ENCODE results near the gene IRF4. TPM values are rescaled to one million over a fixed set of nuclear protein-coding genes. Genes with fewer than 3 reads are reported as not detected.

Gene IRF4
- total RNA-seq, 4 donors from 2014 or later, result 0.54 to 2.3 (median 1.3) TPM

- Histone ChIP-seq H3K36me3 (no peaks in the 10 kb centered on the region), H3K27ac (no peak overlapping the region), H3K4me3 (replicated peaks in 1 of 3) (no peak overlapping the region), H3K27me3 (no peaks in the 10 kb centered on the region), H3K9me3 (no peaks in the 10 kb centered on the region), H3K4me1 (no peaks in the 10 kb centered on the region)
- 88 to 92% methylated on average over 5 of the region's 5 CpGs for WGBS, 2 donors
- intact Hi-C loops (cut with DNase I), result no loop called here
- TF ChIP-seq POLR2A (IDR thresholded peaks at IDR 0.05) (no peak), CTCF (IDR thresholded peaks at IDR 0.05) (no peak)
- no peak for DNase-seq
These were observed 31.2 kb upstream of the IRF4 start for GRCh38 chr6:360349-360748.

GRCh38 chr6:360764-361373 lies 30.7 kb upstream of the IRF4 start:
- no peaks in the 10 kb centered on the region for H3K9me3 ChIP-seq
- intact Hi-C loops (cut with DNase I), result no loop called here
- H3K36me3 ChIP-seq, result no peaks in the 10 kb centered on the region
- H3K4me3 ChIP-seq (replicated peaks in 1 of 3), result no peak overlapping the region
- TF ChIP-seq POLR2A (IDR thresholded peaks at IDR 0.05) (no peak), CTCF (IDR thresholded peaks at IDR 0.05) (no peak)
- H3K4me1 ChIP-seq, result peaks cover 0 to under 1% of the 10 kb centered on the region in 2 donors
- no peak overlapping the region for H3K27ac ChIP-seq
- WGBS, 2 donors, result 78 to 82% methylated on average over 19 of the region's 19 CpGs
- H3K27me3 ChIP-seq, result no peaks in the 10 kb centered on the region
- no peak for DNase-seq

- Histone ChIP-seq H3K4me1 (peaks cover 0 to 7% of the 10 kb centered on the region in 2 donors), H3K9me3 (no peaks in the 10 kb centered on the region), H3K27ac (no peak overlapping the region), H3K27me3 (no peaks in the 10 kb centered on the region), H3K36me3 (no peaks in the 10 kb centered on the region), H3K4me3 (replicated peaks in 1 of 3) (no peak overlapping the region)
- 81 to 83% methylated on average over 16 of the region's 16 CpGs for WGBS, 2 donors
- TF ChIP-seq CTCF (IDR thresholded peaks at IDR 0.05) (no peak), POLR2A (IDR thresholded peaks at IDR 0.05) (no peak)
- intact Hi-C loops (cut with DNase I), result no loop called here
- DNase-seq, result no peak
These were observed 30.0 kb upstream of the IRF4 start for GRCh38 chr6:361411-362132.

GRCh38 chr6:362231-362923 lies 29.2 kb upstream of the IRF4 start:
- TF ChIP-seq CTCF (IDR thresholded peaks at IDR 0.05) (no peak), POLR2A (IDR thresholded peaks at IDR 0.05) (no peak)
- Histone ChIP-seq H3K36me3 (no peaks in the 10 kb centered on the region), H3K27ac (no peak overlapping the region), H3K4me1 (peaks cover 0 to 12% of the 10 kb centered on the region in 2 donors), H3K4me3 (replicated peaks in 1 of 3) (no peak overlapping the region), H3K27me3 (no peaks in the 10 kb centered on the region), H3K9me3 (no peaks in the 10 kb centered on the region)
- intact Hi-C loops (cut with DNase I), result no loop called here
- 76% methylated on average over 14 of the region's 14 CpGs for WGBS, 2 donors
- DNase-seq, result no peak

- H3K4me3 ChIP-seq (replicated peaks in 1 of 3), result no peak overlapping the region
- TF ChIP-seq CTCF (IDR thresholded peaks at IDR 0.05) (no peak), POLR2A (IDR thresholded peaks at IDR 0.05) (no peak)
- intact Hi-C loops (cut with DNase I), result no loop called here
- H3K9me3 ChIP-seq, result no peaks in the 10 kb centered on the region
- H3K36me3 ChIP-seq, result no peaks in the 10 kb centered on the region
- H3K27ac ChIP-seq, result no peak overlapping the region
- no peak for DNase-seq
- peaks cover 0 to 12% of the 10 kb centered on the region in 2 donors for H3K4me1 ChIP-seq
- WGBS, 2 donors, result 79 to 84% methylated on average over 5 of the region's 5 CpGs
- no peaks in the 10 kb centered on the region for H3K27me3 ChIP-seq
These were observed 28.7 kb upstream of the IRF4 start for GRCh38 chr6:362924-363249.
